K562 (cell line): ENCODE data around the gene SH3RF1. TPM values are rescaled to one million over a fixed set of nuclear protein-coding genes. Genes with fewer than 3 reads are reported as not detected.

ENCODE experiments used
- ATAC-seq: fragments of 200-7000 bp; cut with Tn5 transposase; 3 replicates; pipeline ENCODE4 v1.9.1; 2020; ENCODE audit warnings: moderate library complexity
- BruUV-seq: library from RNA; stranded (reverse); fragments of 400-500 nt; replicated peaks from 2 replicates; lab custom pipeline; 2021; lab: Mats Ljungman, UMichigan
- CTCF ChIA-PET: fragments of 300-600 bp; formaldehyde crosslinking; extraction: SDS; loops from one replicate; lab custom pipeline; 2021; ENCODE audit warnings: low intra/inter-chr PET ratio; lab: Yijun Ruan, JAX
- POLR2A ChIA-PET: fragments of 300-600, 350-650 bp; sonication (Branson Sonifier 250); formaldehyde crosslinking; extraction: SDS; loops from one replicate; lab custom pipeline; 2021; ENCODE audit warnings: antibody characterized with exemption, inconsistent platforms; lab: Yijun Ruan, JAX
- DNase-seq, 4 experiments: peaks; one replicate each; pipeline versions ENCODE4 v3.0.0 to v3.0.0-alpha.2; 2011 to 2018; ENCODE audit warnings: low spot score in 3 of 4, mixed read lengths in 3 of 4; ENCODE audit errors: extremely low read depth in 1 of 4
- FAIRE-seq: peaks from 2 replicates; lab custom pipeline; 2011; peaks lifted over from hg19 to GRCh38; lab: Jason Lieb, UNC
- H2AFZ ChIP-seq: 2 replicates; pipeline ENCODE4 v1.6.0; 2011; ENCODE audit warnings: low read depth, low read length, control low read depth, inconsistent platforms
- H3K27ac ChIP-seq: fragments of 200-600 bp; 3 replicates; pipeline ENCODE4 v1.8.0; 2011; ENCODE audit warnings: low read depth, mild to moderate bottlenecking, control low read depth, inconsistent platforms, low read length, moderate library complexity, mixed read lengths; ENCODE audit errors: extremely low read depth
- H3K27me3 ChIP-seq, 2 experiments: fragments of 300-600 bp in 1 of 2; 2 replicates in 1 of 2; 3 replicates in 1 of 2; pipeline versions ENCODE4 v1.6.0 to v1.8.0; 2011; ENCODE audit warnings: inconsistent platforms in 2 of 2, low read length in 2 of 2, mild to moderate bottlenecking in 1 of 2, mixed read lengths in 1 of 2, moderate library complexity in 1 of 2; ENCODE audit not compliant: control insufficient read depth in 2 of 2, insufficient read depth in 2 of 2
- H3K36me3 ChIP-seq: fragments of 300-600 bp; 3 replicates; pipeline ENCODE4 v1.8.0; 2011; ENCODE audit warnings: mild to moderate bottlenecking, low read length, inconsistent platforms; ENCODE audit not compliant: control insufficient read depth, insufficient read depth
- H3K4me1 ChIP-seq, 2 experiments: fragments of 200-600 bp in 1 of 2; replicated peaks in 1 of 2; 2 replicates in 1 of 2; 3 replicates in 1 of 2; pipeline versions ENCODE4 v1.5.1 to v1.8.0; 2011; ENCODE audit warnings: inconsistent platforms in 2 of 2, low read length in 2 of 2, mild to moderate bottlenecking in 1 of 2, mixed read lengths in 1 of 2, moderate library complexity in 1 of 2; ENCODE audit not compliant: control insufficient read depth in 2 of 2, insufficient read depth in 2 of 2
- H3K4me2 ChIP-seq: 2 replicates; pipeline ENCODE4 v1.6.1; 2011; ENCODE audit warnings: low read length, control low read depth, inconsistent platforms, mixed read lengths; ENCODE audit not compliant: insufficient read depth
- H3K4me3 ChIP-seq: fragments of 200-600 bp; sonication (generic), shearing (Covaris generic); 2 replicates; pipeline ENCODE4 v1.5.1; 2016; ENCODE audit warnings: control low read depth, inconsistent platforms
- H3K79me2 ChIP-seq: fragments of 200-600 bp; 3 replicates; pipeline ENCODE4 v1.8.0; 2011; ENCODE audit warnings: low read length, inconsistent platforms; ENCODE audit not compliant: control insufficient read depth, insufficient read depth
- H3K9ac ChIP-seq, 2 experiments: 2 replicates each; pipeline versions ENCODE4 v1.6.0 to v1.6.1; 2011; ENCODE audit warnings: low read depth in 2 of 2, low read length in 2 of 2, control low read depth in 1 of 2, inconsistent platforms in 1 of 2, mild to moderate bottlenecking in 1 of 2, mixed read lengths in 1 of 2; ENCODE audit not compliant: insufficient read depth in 1 of 2
- H3K9me1 ChIP-seq: one replicate; pipeline ENCODE4 v1.6.0; 2011; ENCODE audit warnings: inconsistent platforms, mild to moderate bottlenecking, low read length, moderate library complexity; ENCODE audit not compliant: control insufficient read depth, insufficient read depth
- H3K9me3 ChIP-seq: replicated peaks from 2 replicates; pipeline ENCODE4 v1.5.1; 2011; ENCODE audit warnings: low read depth, low read length, inconsistent platforms; ENCODE audit not compliant: control insufficient read depth, insufficient read depth
- H4K20me1 ChIP-seq: replicated peaks from 2 replicates; pipeline ENCODE4 v1.6.1; 2011; ENCODE audit warnings: low read length, inconsistent platforms, mixed read lengths; ENCODE audit not compliant: control insufficient read depth, insufficient read depth
- CEBPB ChIP-seq: fragments of 450-650 bp; IDR thresholded peaks from 2 replicates; pipeline ENCODE4 v1.6.1; 2016; ENCODE audit warnings: missing genetic modification characterization, missing compliant biosample characterization
- CREBBP ChIP-seq: IDR thresholded peaks from one replicate; pipeline ENCODE4 v1.6.1; 2012; ENCODE audit warnings: low read depth, mild to moderate bottlenecking, control low read depth, inconsistent platforms, low read length
- DMBX1 ChIP-seq: fragments of 250-450 bp; sonication (Bioruptor Pico); IDR thresholded peaks from 2 replicates; pipeline ENCODE4 v1.8.0; 2022; ENCODE audit warnings: inconsistent platforms, mild to moderate bottlenecking, moderate library complexity, borderline replicate concordance
- ESRRA ChIP-seq: fragments of 450-650 bp; IDR thresholded peaks from 2 replicates; pipeline ENCODE4 v1.6.1; 2014; ENCODE audit warnings: low read depth, mild to moderate bottlenecking, moderate library complexity, borderline replicate concordance
- HLTF ChIP-seq: fragments of 450-650 bp; IDR thresholded peaks from 2 replicates; pipeline ENCODE4 v1.6.1; 2016
- KAT8 ChIP-seq: fragments of 450-650 bp; IDR thresholded peaks from 2 replicates; pipeline ENCODE4 v1.6.1; 2016; ENCODE audit warnings: low read depth, mild to moderate bottlenecking
- PCBP2 ChIP-seq: fragments of 200-400 bp; formaldehyde crosslinking; IDR thresholded peaks from 2 replicates; pipeline ENCODE4 v1.6.1; 2018; ENCODE audit warnings: low read length, low read depth, mild to moderate bottlenecking, moderate library complexity; ENCODE audit not compliant: poor library complexity, severe bottlenecking
- PRDM10 ChIP-seq: fragments of 450-650 bp; IDR thresholded peaks from 2 replicates; pipeline ENCODE4 v1.6.1; 2018; ENCODE audit not compliant: partially characterized antibody
- RBM17 ChIP-seq: fragments of 200-400 bp; formaldehyde crosslinking; IDR thresholded peaks from 2 replicates; pipeline ENCODE4 v1.6.1; 2017; ENCODE audit warnings: low read depth, mild to moderate bottlenecking, low read length, borderline replicate concordance
- SP1 ChIP-seq: sonication (generic); formaldehyde crosslinking; IDR thresholded peaks from 2 replicates; pipeline ENCODE4 v1.8.1; 2022; ENCODE audit warnings: mild to moderate bottlenecking, missing genetic modification reagents
- ZEB2 ChIP-seq: fragments of 450-650 bp; IDR thresholded peaks from 2 replicates; pipeline ENCODE4 v1.6.1; 2016
- ZNF280A ChIP-seq: fragments of 450-650 bp; IDR thresholded peaks from 2 replicates; pipeline ENCODE4 v1.6.1; 2018; ENCODE audit warnings: mild to moderate bottlenecking, low read depth; ENCODE audit not compliant: partially characterized antibody
- ZNF707 ChIP-seq: fragments of 250-450 bp; sonication (Bioruptor Pico); conservative IDR thresholded peaks from 2 replicates; pipeline ENCODE4 v1.8.0; 2022; ENCODE audit warnings: inconsistent platforms, mild to moderate bottlenecking, moderate library complexity
- ZNF785 ChIP-seq: fragments of 250-450 bp; sonication (Bioruptor Pico); IDR thresholded peaks from 2 replicates; pipeline ENCODE4 v1.4.0; 2020; ENCODE audit warnings: mild to moderate bottlenecking
- ZSCAN32 ChIP-seq: fragments of 450-650 bp; formaldehyde crosslinking; IDR thresholded peaks from 2 replicates; pipeline ENCODE4 v1.4.0; 2020; ENCODE audit warnings: mild to moderate bottlenecking, moderate library complexity
- WGBS: fragments of 100-300 bp; shearing (Covaris generic); methylation state at CpG from one replicate; pipeline ENCODE4 v1.1.6; 2016; ENCODE audit warnings: low coverage, mixed read lengths; ENCODE audit not compliant: insufficient coverage; ENCODE audit errors: missing lambda C conversion rate; 5-methylcytosine and 5-hydroxymethylcytosine counted together
- in situ Hi-C: fragments of 300-500 bp; cut with MboI; formaldehyde crosslinking; loops from 4 replicates; pipeline ENCODE4 v1.15.0; 2018; ENCODE audit warnings: inconsistent platforms, mixed read lengths
- intact Hi-C: fragments of 100-400 bp; cut with micrococcal nuclease; formaldehyde crosslinking; loops from 2 replicates; pipeline ENCODE4 v1.14.2; 2022
- polyA plus RNA-seq, 8 experiments: library from polyadenylated mRNA; depleted of rRNA in 4 of 8; stranded (reverse) in 5 of 8; unstranded in 3 of 8; fragments of >200 nt; fragmentation: Nextera tagmentation in 2 of 8; fragmentation: Illumina TruSeq in 1 of 8; extraction: Ambion mirVana in 2 of 8; extraction: Trizol in 1 of 8; gene quantifications; 2 replicates each; pipeline versions ENCODE4 v1.2.1 to v1.2.3, GENCODE V29; 2011 to 2014; ENCODE audit warnings: inconsistent platforms in 1 of 8, missing spikeins in 1 of 8
- total RNA-seq, 7 experiments: library from RNA; depleted of rRNA in 6 of 7; stranded (reverse); fragments of >200 nt in 6 of 7; fragmentation: Illumina TruSeq in 2 of 7; extraction: Trizol in 2 of 7; gene quantifications; 2 replicates each; pipeline versions ENCODE4 v1.2.1 to v1.2.3, GENCODE V29; 2011 to 2021; ENCODE audit warnings: low replicate concordance in 1 of 7

The SH3RF1 gene
- total and polyA plus RNA-seq, 9 of the 15 experiments (the other 6 are each of a cell fraction or from before 2014, with no cell fraction given), result 0.04 to 0.16 (median 0.11) TPM; not detected in 6

GRCh38 chr4:169228076-169228475 is 42.7 kb downstream of the SH3RF1 start:
- ATAC-seq (no peak), FAIRE-seq (no peak), DNase-seq (no peak)
- H3K4me1 ChIP-seq, result no peaks in the 10 kb centered on the region
- no peak overlapping the region for H3K27ac ChIP-seq
- ChIA-PET CTCF (no interaction called here), POLR2A (no interaction called here)
- H4K20me1 ChIP-seq, result no peaks in the 10 kb centered on the region
- in situ Hi-C loops (no loop called here), intact Hi-C loops (no loop called here)
- no peaks in the 10 kb centered on the region for H3K27me3 ChIP-seq
- no peak overlapping the region for H3K9ac ChIP-seq
- no peaks in the 10 kb centered on the region for H3K9me1 ChIP-seq
- H3K4me3 ChIP-seq, result no peak overlapping the region
- BruUV-seq, result no TSS peak
- no peaks in the 10 kb centered on the region for H3K9me3 ChIP-seq
- no peaks in the 10 kb centered on the region for H3K36me3 ChIP-seq
- WGBS, result 0% methylated on average over 1 of the region's 1 CpG
- no peaks in the 10 kb centered on the region for H3K79me2 ChIP-seq
- H2AFZ ChIP-seq, result no peak overlapping the region
- H3K4me2 ChIP-seq, result no peak overlapping the region
- no peak for TF ChIP-seq CEBPB (tag)
- TF ChIP-seq KAT8, result no peak
- no peak for TF ChIP-seq PRDM10
- TF ChIP-seq HLTF, result no peak
- TF ChIP-seq SP1, result no peak
- TF ChIP-seq CREBBP, result no peak
- no peak for TF ChIP-seq PCBP2
- no peak for TF ChIP-seq ZNF785 (CRISPR knock-in tag)
- no peak for TF ChIP-seq RBM17
- TF ChIP-seq ZNF707 (CRISPR knock-in tag), result no peak
- no peak for TF ChIP-seq ESRRA
- no peak for TF ChIP-seq ZSCAN32
- no peak for TF ChIP-seq DMBX1
- no peak for TF ChIP-seq ZNF280A
- TF ChIP-seq ZEB2, result no peak
